ENCODE data around the gene DPP4.
"Not testable (repeated sequence)": the region's sequence is repeated elsewhere in the genome, so short reads cannot be mapped to it uniquely, and the experiment has no call there.

Gene DPP4

DNA sequence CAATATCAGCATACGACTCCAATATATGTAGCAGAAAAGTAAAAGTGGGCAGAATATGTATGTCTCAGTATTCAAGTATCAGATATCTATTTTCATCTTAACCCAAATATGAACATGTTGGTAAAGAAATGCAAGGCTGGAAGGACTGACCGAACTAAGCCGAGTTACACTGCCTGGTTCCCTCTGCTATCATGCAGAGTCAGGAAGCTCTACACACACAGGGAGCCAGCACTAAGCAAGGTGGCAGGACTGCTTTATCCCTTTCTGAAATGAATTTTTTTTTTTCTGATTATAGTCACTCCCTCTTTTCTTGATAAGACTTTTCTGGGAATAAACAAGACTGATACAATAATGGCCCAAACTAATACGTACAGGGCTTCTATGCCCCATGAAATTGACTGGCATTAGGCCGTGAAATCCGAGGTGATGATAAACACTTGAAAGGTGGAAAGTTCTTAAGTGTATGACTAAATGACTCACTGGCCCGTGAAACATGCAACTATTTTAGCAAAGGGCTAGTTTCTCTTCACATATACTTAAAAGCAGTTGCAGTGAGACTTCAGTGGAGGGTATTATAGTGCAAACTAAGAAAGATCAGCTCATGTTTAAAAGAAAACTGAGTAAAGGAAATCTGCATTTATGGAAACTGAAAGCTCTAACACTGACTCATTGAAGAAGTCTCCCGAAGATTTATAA lies 14.9 kb downstream of the DPP4 start:
- no peak for DNase-seq (ENCODE audit: low read depth in 1 of 2, low spot score in 1 of 2)

DNA sequence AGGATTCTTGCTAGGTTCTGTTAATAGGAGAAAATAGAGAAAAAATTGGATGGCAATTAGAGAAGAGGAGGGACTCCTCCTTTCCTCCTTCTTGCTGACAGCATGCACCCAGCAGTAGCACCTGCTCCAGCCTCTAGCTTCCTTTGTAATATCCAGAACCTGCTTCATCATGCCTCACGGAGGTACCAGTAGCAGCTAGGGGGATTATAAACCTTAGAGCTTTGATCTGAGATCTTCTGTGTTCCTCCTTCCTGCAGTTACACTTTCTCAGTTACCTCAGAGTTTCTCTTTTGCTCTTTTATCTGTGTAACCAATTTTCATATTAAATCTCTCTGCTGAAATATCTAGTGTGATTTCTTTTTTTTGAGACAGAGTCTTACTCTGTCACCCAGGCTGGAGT lies 16.6 kb downstream of the DPP4 start:
- no peak for DNase-seq (ENCODE audit: low read depth in 1 of 2, low spot score in 1 of 2)

DNA sequence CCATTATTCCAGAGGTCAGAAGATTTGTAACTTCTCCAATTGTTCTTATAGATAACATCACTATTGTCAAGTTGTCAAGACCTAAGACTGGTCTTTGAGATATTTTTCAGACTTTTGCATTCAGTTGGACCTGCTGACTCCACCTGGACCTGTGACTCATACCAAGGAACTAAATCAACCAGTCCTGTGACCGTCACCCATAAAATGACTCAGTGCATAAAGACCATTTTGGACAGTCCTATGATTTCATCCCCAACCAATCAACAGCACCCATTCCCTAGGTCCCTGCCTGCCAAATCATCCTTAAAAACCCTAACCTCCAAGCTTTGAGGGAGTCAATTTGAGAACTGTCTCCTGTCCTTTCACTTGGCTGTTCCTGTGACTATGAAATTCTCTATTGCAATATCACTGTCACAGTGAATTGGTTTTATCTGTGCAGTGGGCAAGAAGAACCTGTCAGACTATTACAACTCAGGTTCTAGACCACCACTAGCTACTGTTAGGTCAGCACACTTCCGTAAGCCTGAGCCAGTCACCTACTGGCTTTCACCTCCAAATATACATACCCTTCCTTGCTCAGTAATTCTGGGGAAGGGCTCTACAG lies 17.1 kb downstream of the DPP4 start:
- DNase-seq (ENCODE audit: low read depth in 1 of 2, low spot score in 1 of 2), result no peak

- no peak for DNase-seq (ENCODE audit: low read depth in 1 of 2, low spot score in 1 of 2)
These were observed 20.2 kb downstream of the DPP4 start for GRCh38 chr2:162053808-162054155.

DNA sequence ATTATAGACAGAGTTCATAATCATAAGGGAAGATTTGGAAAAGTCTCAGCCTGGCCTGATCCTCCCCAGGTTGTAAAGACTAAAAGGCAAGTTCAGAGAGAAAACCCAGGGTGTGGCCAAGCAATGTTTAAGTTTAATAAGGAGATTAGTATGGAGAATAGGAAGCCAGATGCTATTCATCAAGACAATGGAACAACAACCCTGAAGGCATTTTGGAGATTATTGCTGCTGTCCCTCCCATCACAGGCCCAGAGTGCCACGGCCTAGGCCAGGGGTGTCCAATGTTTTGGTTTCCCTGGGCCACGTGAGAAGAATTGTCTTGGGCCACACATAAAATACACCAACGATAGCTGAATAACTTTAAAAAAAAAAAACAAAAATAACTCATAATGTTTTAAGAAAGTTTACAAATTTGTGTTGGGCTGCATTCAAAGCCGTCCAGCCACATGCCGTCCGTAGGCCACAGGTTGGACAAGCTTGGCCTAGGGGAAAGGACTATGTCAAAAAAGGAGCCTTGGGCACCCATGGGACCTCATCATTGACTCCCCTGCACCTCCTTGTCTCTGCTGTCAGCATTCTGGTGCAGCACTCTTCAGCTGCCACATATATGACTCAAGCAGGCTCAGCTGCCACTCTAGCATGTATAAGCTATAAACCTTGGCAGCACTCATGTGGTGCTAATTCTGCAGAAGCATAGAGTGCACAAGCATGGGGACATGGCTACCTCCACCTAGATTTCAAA lies 20.8 kb downstream of the DPP4 start:
- no peak for DNase-seq (ENCODE audit: low read depth in 1 of 2, low spot score in 1 of 2)

GRCh38 chr2:162050513-162050961 lies 23.5 kb downstream of the DPP4 start:
- DNase-seq (ENCODE audit: low read depth in 1 of 2, low spot score in 1 of 2), result no peak

- not testable (repeated sequence) for DNase-seq (ENCODE audit: low read depth in 1 of 2, low spot score in 1 of 2)
These were observed 24.9 kb downstream of the DPP4 start for GRCh38 chr2:162049089-162049488.

GRCh38 chr2:162044586-162044985 lies 29.4 kb downstream of the DPP4 start:
- no peak for DNase-seq (ENCODE audit: low read depth in 1 of 2, low spot score in 1 of 2)

DNA sequence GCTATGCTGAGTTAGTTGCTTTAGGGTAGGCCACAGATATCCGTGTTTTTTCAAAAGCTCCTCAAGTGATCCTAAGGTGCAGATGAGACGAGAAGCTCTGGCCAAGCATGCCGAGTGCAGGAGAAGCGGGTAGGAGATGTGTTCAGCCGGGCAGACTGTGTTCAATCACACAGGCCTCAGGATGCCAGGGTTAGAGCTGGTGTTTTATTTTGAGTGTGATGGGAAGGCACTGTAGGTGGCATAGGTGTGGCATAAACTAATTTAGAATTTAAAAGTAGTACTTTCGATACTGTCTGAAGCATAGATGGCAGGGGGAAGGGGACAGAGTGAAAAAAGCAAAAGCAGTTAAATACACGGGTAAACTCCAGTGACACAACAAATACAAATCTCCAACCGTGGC lies 30.9 kb downstream of the DPP4 start:
- DNase-seq (ENCODE audit: low read depth in 1 of 2, low spot score in 1 of 2), result no peak

GRCh38 chr2:162041485-162041884 lies 32.5 kb downstream of the DPP4 start:
- DNase-seq (ENCODE audit: low read depth in 1 of 2, low spot score in 1 of 2), result no peak

DNA sequence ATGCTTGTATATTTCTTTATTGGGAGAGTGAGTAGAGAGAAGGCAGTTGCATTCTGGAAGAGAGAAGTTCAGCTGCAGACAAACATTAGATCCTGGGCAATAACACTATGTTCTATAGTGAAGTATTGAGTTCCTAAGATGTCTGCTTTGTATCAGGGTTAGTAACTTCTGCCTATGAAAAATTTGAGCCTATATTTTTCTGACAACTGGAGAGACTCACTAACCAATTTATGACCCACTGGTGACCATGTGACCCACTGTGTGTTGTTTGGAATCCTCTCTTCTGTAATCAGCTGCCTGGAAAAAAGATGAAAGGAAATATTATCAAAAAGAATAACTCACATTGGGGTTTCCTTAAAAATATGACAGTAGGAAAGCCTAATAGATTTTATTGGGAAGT lies 35.3 kb downstream of the DPP4 start:
- no peak for DNase-seq (ENCODE audit: low read depth in 1 of 2, low spot score in 1 of 2)

GRCh38 chr2:162037886-162038285 lies 36.1 kb downstream of the DPP4 start:
- DNase-seq (ENCODE audit: low read depth in 1 of 2, low spot score in 1 of 2), result no peak

- no peak for DNase-seq (ENCODE audit: low read depth in 1 of 2, low spot score in 1 of 2)
These were observed 36.8 kb downstream of the DPP4 start for GRCh38 chr2:162037028-162037795.

DNA sequence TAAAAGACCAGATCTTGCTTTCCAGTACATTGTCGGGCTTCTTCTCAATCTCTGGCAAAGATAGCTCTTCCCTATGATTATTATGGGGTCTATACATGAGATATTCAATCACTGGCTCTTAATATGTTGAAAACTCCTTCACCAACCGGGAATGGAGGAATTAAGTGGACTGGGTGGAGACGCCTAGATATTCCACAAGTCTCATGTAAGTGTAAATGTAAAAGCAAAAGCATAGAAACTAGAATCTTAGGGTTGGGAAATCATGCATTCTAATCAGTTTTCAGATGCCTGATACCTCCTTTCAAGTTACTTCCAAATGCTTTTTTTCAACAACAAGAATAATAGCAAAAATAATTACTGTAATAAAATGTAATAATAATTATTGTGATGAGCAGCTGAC lies 38.0 kb downstream of the DPP4 start:
- DNase-seq (ENCODE audit: low read depth in 1 of 2, low spot score in 1 of 2), result no peak

DNA sequence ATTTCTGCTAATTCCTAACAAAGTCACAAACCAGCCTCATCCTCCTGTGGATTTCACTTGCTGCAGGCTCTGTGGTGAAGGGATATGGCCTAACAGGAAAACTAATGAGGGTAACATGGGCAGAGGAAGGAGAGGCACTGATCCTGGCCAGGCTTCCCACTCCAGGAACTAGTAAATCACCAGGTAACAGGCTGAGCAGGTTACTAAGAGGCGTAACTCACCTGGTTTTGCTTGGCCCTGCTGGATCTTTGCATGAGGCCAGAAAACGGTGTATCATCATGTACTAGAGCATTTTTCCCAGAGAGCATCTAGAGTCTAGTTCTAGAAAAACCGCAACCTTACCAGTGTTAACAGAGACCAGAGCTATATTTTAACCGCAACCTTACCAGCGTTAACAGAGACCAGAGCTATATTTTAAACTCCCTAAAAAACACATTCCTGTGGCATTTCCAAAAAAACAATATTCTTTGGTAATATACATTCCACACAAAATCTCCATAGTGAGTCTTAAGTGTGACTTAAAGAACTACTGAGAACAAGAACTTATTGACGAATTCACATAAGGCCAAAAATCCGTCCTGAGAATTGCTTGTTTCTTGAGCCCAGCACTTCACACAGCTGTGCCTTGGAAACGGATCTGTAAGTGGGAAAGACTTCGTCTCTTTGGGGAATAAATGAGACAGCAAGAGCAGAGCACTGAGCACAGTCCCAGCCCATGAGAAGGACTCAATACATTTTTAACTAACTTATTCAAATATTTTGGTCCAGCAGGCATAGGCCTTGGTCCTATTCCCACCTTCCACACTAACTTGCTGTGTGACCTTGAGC lies 43.4 kb downstream of the DPP4 start:
- DNase-seq (ENCODE audit: low read depth in 1 of 2, low spot score in 1 of 2), result no peak

GRCh38 chr2:162029287-162029901 lies 44.6 kb downstream of the DPP4 start:
- DNase-seq (ENCODE audit: low read depth in 1 of 2, low spot score in 1 of 2), result no peak

- DNase-seq (ENCODE audit: low read depth in 1 of 2, low spot score in 1 of 2), result no peak
These were observed 45.5 kb downstream of the DPP4 start for GRCh38 chr2:162028511-162028910.

GRCh38 chr2:162025121-162025911 lies 48.7 kb downstream of the DPP4 start:
- no peak for DNase-seq (ENCODE audit: low read depth in 1 of 2, low spot score in 1 of 2)

DNA sequence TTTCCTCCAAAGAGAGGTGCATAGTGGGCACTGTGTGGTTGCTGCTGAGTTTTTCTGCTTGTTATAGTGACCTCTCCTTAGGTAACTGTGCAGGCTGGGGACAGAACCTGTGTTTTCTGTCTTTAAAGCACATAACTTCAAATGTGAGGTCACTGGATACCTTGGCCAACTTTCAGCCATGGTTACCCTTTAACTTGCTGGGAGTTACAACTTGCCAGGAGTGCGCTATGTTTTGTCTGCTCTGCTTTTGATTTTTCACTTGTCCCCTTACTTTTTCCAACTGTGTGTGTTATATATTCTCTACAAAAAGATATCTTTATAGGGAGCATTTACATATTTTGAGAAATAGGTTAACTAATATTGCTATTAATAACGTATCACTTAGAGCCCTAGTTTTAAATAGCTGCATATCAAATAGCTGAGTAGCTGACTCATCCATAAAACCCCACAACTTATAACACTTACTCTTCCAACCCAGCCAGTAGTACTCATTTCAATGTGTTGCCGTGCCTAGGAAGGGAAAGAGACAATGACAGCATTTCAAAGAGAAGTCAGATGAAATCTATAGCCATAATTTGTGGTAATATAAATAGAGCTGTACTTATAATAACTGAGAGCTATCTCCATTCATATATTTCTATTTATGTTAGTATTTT lies 51.6 kb downstream of the DPP4 start:
- no peak for DNase-seq (ENCODE audit: low read depth in 1 of 2, low spot score in 1 of 2)
